K562 (cell line): Measurements from ENCODE around the gene AQP9. TPM values are rescaled to one million over a fixed set of nuclear protein-coding genes. Genes with fewer than 3 reads are reported as not detected.

Experiments used
- AFF4 ChIP-seq: sonication (generic); formaldehyde crosslinking; IDR thresholded peaks from 2 replicates; pipeline ENCODE4 v1.8.0; 2023; ENCODE audit warnings: mild to moderate bottlenecking, missing genetic modification reagents
- ARNT ChIP-seq, 2 experiments: fragments of 450-650 bp; IDR thresholded peaks; 2 replicates each; pipeline ENCODE4 v1.6.1; 2016; ENCODE audit warnings: mild to moderate bottlenecking in 1 of 2
- CBFA2T3 ChIP-seq: fragments of 450-650 bp; IDR thresholded peaks from 2 replicates; pipeline ENCODE4 v1.6.1; 2017
- POLR3A ChIP-seq: IDR thresholded peaks from 2 replicates; pipeline ENCODE4 v1.6.1; 2011; ENCODE audit warnings: borderline replicate concordance, mild to moderate bottlenecking, moderate library complexity; ENCODE audit not compliant: insufficient read length, insufficient read depth; ENCODE audit errors: extremely low read depth
- RHOXF2B ChIP-seq: fragments of 250-450 bp; sonication (Bioruptor Pico); conservative IDR thresholded peaks from 2 replicates; pipeline ENCODE4 v1.5.1; 2021
- SMARCC2 ChIP-seq: fragments of 450-650 bp; IDR thresholded peaks from 2 replicates; pipeline ENCODE4 v1.6.1; 2017; ENCODE audit warnings: antibody characterized with exemption, moderate library complexity, mild to moderate bottlenecking, low read depth
- SMARCE1 ChIP-seq: fragments of 450-650 bp; IDR thresholded peaks from 2 replicates; pipeline ENCODE4 v1.7.1; 2016; ENCODE audit warnings: mild to moderate bottlenecking
- SMC3 ChIP-seq: conservative IDR thresholded peaks from 2 replicates; pipeline ENCODE4 v1.6.1; 2011; ENCODE audit warnings: low read depth, low read length, improper control_type of control experiment; ENCODE audit not compliant: insufficient read depth
- SOX6 ChIP-seq: fragments of 450-650 bp; IDR thresholded peaks from 2 replicates; pipeline ENCODE4 v1.6.1; 2014; ENCODE audit warnings: mild to moderate bottlenecking
- ZNF197 ChIP-seq: fragments of 200-800 bp; sonication (Bioruptor generic); IDR thresholded peaks from 2 replicates; pipeline ENCODE4 v1.6.1; 2016; ENCODE audit warnings: low read depth, missing genetic modification characterization, missing compliant biosample characterization
- ZNF445 ChIP-seq: fragments of 250-450 bp; sonication (Bioruptor Pico); IDR thresholded peaks from 2 replicates; pipeline ENCODE4 v1.4.0; 2020; ENCODE audit warnings: low read depth, mild to moderate bottlenecking, moderate library complexity
- ZNF639 ChIP-seq, 2 experiments: fragments of 200-800 bp in 1 of 2; sonication (Bioruptor generic) in 1 of 2; sonication (generic) in 1 of 2; formaldehyde crosslinking in 1 of 2; IDR thresholded peaks in 1 of 2; conservative IDR thresholded peaks in 1 of 2; 2 replicates each; pipeline versions ENCODE4 v1.5.0 to v1.6.1; 2016 to 2020; ENCODE audit warnings: missing compliant biosample characterization in 1 of 2, missing genetic modification characterization in 1 of 2, missing genetic modification reagents in 1 of 2
- polyA plus RNA-seq, 8 experiments: library from polyadenylated mRNA; depleted of rRNA in 4 of 8; stranded (reverse) in 5 of 8; unstranded in 3 of 8; fragments of >200 nt; fragmentation: Nextera tagmentation in 2 of 8; fragmentation: Illumina TruSeq in 1 of 8; extraction: Ambion mirVana in 2 of 8; extraction: Trizol in 1 of 8; gene quantifications; 2 replicates each; pipeline versions ENCODE4 v1.2.1 to v1.2.3, GENCODE V29; 2011 to 2014; ENCODE audit warnings: inconsistent platforms in 1 of 8, missing spikeins in 1 of 8
- total RNA-seq, 7 experiments: library from RNA; depleted of rRNA in 6 of 7; stranded (reverse); fragments of >200 nt in 6 of 7; fragmentation: Illumina TruSeq in 2 of 7; extraction: Trizol in 2 of 7; gene quantifications; 2 replicates each; pipeline versions ENCODE4 v1.2.1 to v1.2.3, GENCODE V29; 2011 to 2021; ENCODE audit warnings: low replicate concordance in 1 of 7
- TF ChIP-seq, protein P1 (sequence below): fragments of 450-650 bp; IDR thresholded peaks from 2 replicates; pipeline ENCODE4 v1.6.1; 2016; ENCODE audit warnings: antibody characterized with exemption
- TF ChIP-seq, protein P2 (sequence below): fragments of 450-650 bp; IDR thresholded peaks from 2 replicates; pipeline ENCODE4 v1.6.1; 2016; ENCODE audit warnings: missing biosample characterization, missing genetic modification characterization
- TF ChIP-seq, protein P3 (sequence below): sonication (generic); formaldehyde crosslinking; IDR thresholded peaks from 2 replicates; pipeline ENCODE4 v1.8.0; 2022; ENCODE audit warnings: missing genetic modification reagents, mild to moderate bottlenecking, borderline replicate concordance

Gene AQP9
- total and polyA plus RNA-seq, 9 of the 15 experiments (the other 6 are each of a cell fraction or from before 2014, with no cell fraction given): 0.04 to 0.33 (median 0.07) TPM; not detected in 4

GRCh38 chr15:58114812-58115211, 23.4 kb upstream of the AQP9 start (continued):
- TF ChIP-seq, protein P1, sequence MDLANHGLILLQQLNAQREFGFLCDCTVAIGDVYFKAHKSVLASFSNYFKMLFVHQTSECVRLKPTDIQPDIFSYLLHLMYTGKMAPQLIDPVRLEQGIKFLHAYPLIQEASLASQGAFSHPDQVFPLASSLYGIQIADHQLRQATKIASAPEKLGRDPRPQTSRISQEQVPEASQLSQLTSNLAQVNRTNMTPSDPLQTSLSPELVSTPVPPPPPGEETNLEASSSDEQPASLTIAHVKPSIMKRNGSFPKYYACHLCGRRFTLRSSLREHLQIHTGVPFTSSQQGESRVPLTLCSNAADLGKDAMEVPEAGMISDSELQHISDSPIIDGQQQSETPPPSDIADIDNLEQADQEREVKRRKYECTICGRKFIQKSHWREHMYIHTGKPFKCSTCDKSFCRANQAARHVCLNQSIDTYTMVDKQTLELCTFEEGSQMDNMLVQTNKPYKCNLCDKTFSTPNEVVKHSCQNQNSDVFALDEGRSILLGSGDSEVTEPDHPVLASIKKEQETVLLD: peak; percentile 51; the same call in 1 of the 2 replicates
- TF ChIP-seq AFF4 (CRISPR knock-in tag) (no peak), SOX6 (peak; percentile 99), POLR3A (no peak), SMARCC2 (0 out of 2 replicates have a peak, but pooled peaks have one; percentile 43), CBFA2T3 (peak; percentile 86), SMARCE1 (peak; percentile 72), SMC3 (no peak), ARNT (IDR thresholded peaks at IDR 0.05) (no peak), ZNF197 (peak; percentile 77; the same call in 1 of the 2 replicates), ZNF445 (CRISPR knock-in tag) (no peak), ZNF639 (CRISPR knock-in tag; conservative IDR thresholded peaks at IDR 0.05 in 1 of 2, IDR thresholded peaks at IDR 0.05 in 1 of 2) (peak in 1 of 2 experiments; percentile 48; a peak in 1 of 4 replicates), RHOXF2B (CRISPR knock-in tag) (no peak)
- TF ChIP-seq, protein P2, sequence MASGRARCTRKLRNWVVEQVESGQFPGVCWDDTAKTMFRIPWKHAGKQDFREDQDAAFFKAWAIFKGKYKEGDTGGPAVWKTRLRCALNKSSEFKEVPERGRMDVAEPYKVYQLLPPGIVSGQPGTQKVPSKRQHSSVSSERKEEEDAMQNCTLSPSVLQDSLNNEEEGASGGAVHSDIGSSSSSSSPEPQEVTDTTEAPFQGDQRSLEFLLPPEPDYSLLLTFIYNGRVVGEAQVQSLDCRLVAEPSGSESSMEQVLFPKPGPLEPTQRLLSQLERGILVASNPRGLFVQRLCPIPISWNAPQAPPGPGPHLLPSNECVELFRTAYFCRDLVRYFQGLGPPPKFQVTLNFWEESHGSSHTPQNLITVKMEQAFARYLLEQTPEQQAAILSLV: peak; percentile 63
- TF ChIP-seq, protein P3, sequence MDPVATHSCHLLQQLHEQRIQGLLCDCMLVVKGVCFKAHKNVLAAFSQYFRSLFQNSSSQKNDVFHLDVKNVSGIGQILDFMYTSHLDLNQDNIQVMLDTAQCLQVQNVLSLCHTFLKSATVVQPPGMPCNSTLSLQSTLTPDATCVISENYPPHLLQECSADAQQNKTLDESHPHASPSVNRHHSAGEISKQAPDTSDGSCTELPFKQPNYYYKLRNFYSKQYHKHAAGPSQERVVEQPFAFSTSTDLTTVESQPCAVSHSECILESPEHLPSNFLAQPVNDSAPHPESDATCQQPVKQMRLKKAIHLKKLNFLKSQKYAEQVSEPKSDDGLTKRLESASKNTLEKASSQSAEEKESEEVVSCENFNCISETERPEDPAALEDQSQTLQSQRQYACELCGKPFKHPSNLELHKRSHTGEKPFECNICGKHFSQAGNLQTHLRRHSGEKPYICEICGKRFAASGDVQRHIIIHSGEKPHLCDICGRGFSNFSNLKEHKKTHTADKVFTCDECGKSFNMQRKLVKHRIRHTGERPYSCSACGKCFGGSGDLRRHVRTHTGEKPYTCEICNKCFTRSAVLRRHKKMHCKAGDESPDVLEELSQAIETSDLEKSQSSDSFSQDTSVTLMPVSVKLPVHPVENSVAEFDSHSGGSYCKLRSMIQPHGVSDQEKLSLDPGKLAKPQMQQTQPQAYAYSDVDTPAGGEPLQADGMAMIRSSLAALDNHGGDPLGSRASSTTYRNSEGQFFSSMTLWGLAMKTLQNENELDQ (CRISPR knock-in tag): no peak
